Body of pancreas (tissue), 4 donors: ENCODE data around the gene BAIAP3.

Source experiments
- CTCF ChIP-seq, 7 experiments: fragments of 450-650 bp in 4 of 7; fragments of 200-600 bp in 3 of 7; sonication (generic) in 3 of 7; IDR thresholded peaks; one replicate each; pipeline ENCODE4 v1.5.1; 2016 to 2019; ENCODE audit warnings: antibody characterized with exemption in 7 of 7
- POLR2A ChIP-seq, 3 donors: fragments of 450-650 bp; IDR thresholded peaks; one replicate each; pipeline ENCODE4 v1.6.1; 2016; ENCODE audit warnings: antibody characterized with exemption in 3 of 3, mild to moderate bottlenecking in 2 of 3

- no peak for TF ChIP-seq CTCF (IDR thresholded peaks at IDR 0.05)
- TF ChIP-seq POLR2A (IDR thresholded peaks at IDR 0.05) = no peak
These were observed 15.8 kb upstream of the BAIAP3 start for GRCh38 chr16:1317479-1318267.
